HEK293 (cell line): Measurements from ENCODE around the gene ZIK1.
A peak's percentile ranks its signal among the peaks of the same experiment; 100 is the strongest.

Source experiments
- CTCF ChIA-PET: fragments of 350-600 bp; formaldehyde crosslinking; extraction: SDS; loops from one replicate; lab custom pipeline; 2021; ENCODE audit warnings: antibody characterized with exemption; lab: Yijun Ruan, JAX
- POLR2A ChIA-PET: fragments of 300-600 bp; formaldehyde crosslinking; extraction: SDS; loops from one replicate; lab custom pipeline; 2020; ENCODE audit warnings: antibody characterized with exemption, inconsistent platforms; lab: Yijun Ruan, JAX
- H3K27ac ChIP-seq: fragments of 200-500 bp; sonication (Bioruptor generic); 2 replicates; pipeline ENCODE4 v1.5.1; 2014; ENCODE audit warnings: low read depth, low read length, control low read depth, inconsistent platforms; ENCODE audit errors: extremely low read depth
- H3K36me3 ChIP-seq, 2 experiments: fragments of 200-500 bp in 1 of 2; sonication (Bioruptor generic) in 1 of 2; 1 replicate in 1 of 2; 2 replicates in 1 of 2; pipeline ENCODE4 v1.5.1; 2014 to 2017; ENCODE audit warnings: inconsistent platforms in 2 of 2, low read length in 2 of 2; ENCODE audit not compliant: control insufficient read depth in 2 of 2, insufficient read depth in 1 of 2
- H3K4me1 ChIP-seq: fragments of 200-500 bp; sonication (Bioruptor generic); 2 replicates; pipeline ENCODE4 v1.5.1; 2014; ENCODE audit warnings: mild to moderate bottlenecking, low read length, inconsistent platforms; ENCODE audit not compliant: control insufficient read depth, insufficient read depth
- H3K4me3 ChIP-seq: 2 replicates; pipeline ENCODE4 v1.5.1; 2011; ENCODE audit warnings: low read depth, mild to moderate bottlenecking, control low read depth, low read length, moderate library complexity
- H3K9me3 ChIP-seq: fragments of 200-500 bp; sonication (Bioruptor generic); 2 replicates; pipeline ENCODE4 v1.5.1; 2014; ENCODE audit warnings: low read depth, low read length, inconsistent platforms; ENCODE audit not compliant: control insufficient read depth, insufficient read depth
- HIC1 ChIP-seq: fragments of 450-650 bp; formaldehyde crosslinking; IDR thresholded peaks from 2 replicates; pipeline ENCODE4 v1.5.1; 2016; ENCODE audit warnings: missing biosample characterization, missing genetic modification characterization
- REPIN1 ChIP-seq: fragments of 450-650 bp; formaldehyde crosslinking; IDR thresholded peaks from 2 replicates; pipeline ENCODE4 v1.5.1; 2017; ENCODE audit warnings: missing biosample characterization, missing genetic modification characterization, low read depth
- SP7 ChIP-seq: fragments of 450-650 bp; formaldehyde crosslinking; IDR thresholded peaks from 2 replicates; pipeline ENCODE4 v1.5.1; 2016; ENCODE audit warnings: missing biosample characterization, missing genetic modification characterization
- TRIM28 ChIP-seq: IDR thresholded peaks from 2 replicates; pipeline ENCODE4 v1.6.1; 2011; ENCODE audit warnings: low read length, control low read depth, borderline replicate concordance
- YY2 ChIP-seq: fragments of 450-650 bp; formaldehyde crosslinking; IDR thresholded peaks from 2 replicates; pipeline ENCODE4 v1.5.1; 2016; ENCODE audit warnings: missing biosample characterization, missing genetic modification characterization
- ZBTB48 ChIP-seq: fragments of 450-650 bp; formaldehyde crosslinking; IDR thresholded peaks from 2 replicates; pipeline ENCODE4 v1.5.1; 2016; ENCODE audit warnings: missing biosample characterization, missing genetic modification characterization
- ZNF10 ChIP-seq: fragments of 450-650 bp; formaldehyde crosslinking; IDR thresholded peaks from 2 replicates; pipeline ENCODE4 v1.5.1; 2017; ENCODE audit warnings: missing biosample characterization, missing genetic modification characterization
- ZNF19 ChIP-seq: fragments of 450-650 bp; formaldehyde crosslinking; IDR thresholded peaks from 2 replicates; pipeline ENCODE4; 2016; ENCODE audit warnings: missing biosample characterization, missing genetic modification characterization, low read depth
- ZNF223 ChIP-seq: fragments of 450-650 bp; formaldehyde crosslinking; IDR thresholded peaks from 2 replicates; pipeline ENCODE4 v1.5.1; 2016; ENCODE audit warnings: missing biosample characterization, missing genetic modification characterization
- ZNF274 ChIP-seq, 2 experiments: fragments of 200-500 bp in 1 of 2; fragments of 450-650 bp in 1 of 2; sonication (Bioruptor generic) in 1 of 2; formaldehyde crosslinking in 1 of 2; IDR thresholded peaks; 2 replicates each; pipeline versions ENCODE4 v1.5.1 to v1.6.1; 2014 to 2016; ENCODE audit warnings: borderline replicate concordance in 1 of 2, inconsistent platforms in 1 of 2, low read length in 1 of 2, missing biosample characterization in 1 of 2, missing genetic modification characterization in 1 of 2
- ZNF449 ChIP-seq: fragments of 450-650 bp; formaldehyde crosslinking; IDR thresholded peaks from 2 replicates; pipeline ENCODE4 v1.5.1; 2017; ENCODE audit warnings: missing biosample characterization, mild to moderate bottlenecking, missing genetic modification characterization, moderate library complexity
- ZNF501 ChIP-seq: fragments of 450-650 bp; formaldehyde crosslinking; IDR thresholded peaks from 2 replicates; pipeline ENCODE4 v1.5.1; 2016; ENCODE audit warnings: missing biosample characterization, missing genetic modification characterization
- ZNF518A ChIP-seq: fragments of 450-650 bp; formaldehyde crosslinking; conservative IDR thresholded peaks from 2 replicates; pipeline ENCODE4 v1.5.1; 2016; ENCODE audit warnings: low read depth, missing biosample characterization, missing genetic modification characterization
- ZNF596 ChIP-seq: fragments of 450-650 bp; IDR thresholded peaks from 2 replicates; pipeline ENCODE4 v1.5.0; 2018; ENCODE audit warnings: missing biosample characterization, mild to moderate bottlenecking, missing genetic modification characterization, moderate library complexity
- ZNF626 ChIP-seq: fragments of 450-650 bp; sonication (Bioruptor Pico); formaldehyde crosslinking; IDR thresholded peaks from 2 replicates; pipeline ENCODE4 v1.5.1; 2018; ENCODE audit warnings: missing biosample characterization, missing genetic modification characterization, inconsistent platforms
- ZNF677 ChIP-seq: fragments of 450-650 bp; IDR thresholded peaks from 2 replicates; pipeline ENCODE4 v1.5.0; 2018; ENCODE audit warnings: missing biosample characterization, mild to moderate bottlenecking, missing genetic modification characterization, moderate library complexity
- ZNF76 ChIP-seq: fragments of 450-650 bp; formaldehyde crosslinking; IDR thresholded peaks from 2 replicates; pipeline ENCODE4; 2016; ENCODE audit warnings: low read depth, missing biosample characterization, missing genetic modification characterization, borderline replicate concordance
- TF ChIP-seq, protein P1 (sequence below): fragments of 450-650 bp; formaldehyde crosslinking; IDR thresholded peaks from 2 replicates; pipeline ENCODE4 v1.5.1; 2017; ENCODE audit warnings: missing biosample characterization, missing genetic modification characterization
- TF ChIP-seq, protein P2 (sequence below): fragments of 450-650 bp; formaldehyde crosslinking; IDR thresholded peaks from 2 replicates; pipeline ENCODE4 v1.5.1; 2017; ENCODE audit warnings: missing biosample characterization, missing genetic modification characterization
- TF ChIP-seq, protein P3 (sequence below): fragments of 450-650 bp; formaldehyde crosslinking; IDR thresholded peaks from 2 replicates; pipeline ENCODE4 v1.5.1; 2016; ENCODE audit warnings: missing biosample characterization, missing genetic modification characterization

ZIK1 gene

DNA sequence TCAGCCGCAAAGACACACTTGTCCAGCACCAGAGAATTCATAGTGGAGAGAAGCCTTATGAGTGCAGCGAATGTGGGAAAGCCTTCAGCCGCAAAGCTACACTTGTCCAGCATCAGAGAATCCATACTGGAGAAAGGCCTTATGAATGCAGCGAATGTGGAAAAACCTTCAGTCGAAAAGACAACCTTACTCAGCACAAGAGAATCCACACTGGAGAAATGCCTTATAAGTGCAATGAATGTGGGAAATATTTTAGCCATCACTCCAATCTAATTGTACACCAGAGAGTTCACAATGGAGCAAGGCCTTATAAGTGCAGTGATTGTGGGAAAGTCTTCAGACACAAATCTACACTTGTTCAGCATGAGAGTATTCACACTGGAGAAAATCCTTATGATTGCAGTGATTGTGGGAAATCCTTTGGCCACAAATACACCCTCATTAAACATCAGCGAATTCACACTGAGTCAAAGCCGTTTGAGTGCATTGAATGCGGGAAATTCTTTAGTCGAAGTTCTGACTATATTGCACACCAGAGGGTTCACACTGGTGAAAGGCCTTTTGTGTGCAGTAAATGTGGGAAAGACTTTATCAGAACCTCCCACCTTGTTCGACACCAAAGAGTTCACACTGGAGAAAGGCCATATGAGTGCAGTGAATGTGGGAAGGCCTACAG is 36.9 kb downstream of the ZIK1 start (continued):
- TF ChIP-seq, protein P1, sequence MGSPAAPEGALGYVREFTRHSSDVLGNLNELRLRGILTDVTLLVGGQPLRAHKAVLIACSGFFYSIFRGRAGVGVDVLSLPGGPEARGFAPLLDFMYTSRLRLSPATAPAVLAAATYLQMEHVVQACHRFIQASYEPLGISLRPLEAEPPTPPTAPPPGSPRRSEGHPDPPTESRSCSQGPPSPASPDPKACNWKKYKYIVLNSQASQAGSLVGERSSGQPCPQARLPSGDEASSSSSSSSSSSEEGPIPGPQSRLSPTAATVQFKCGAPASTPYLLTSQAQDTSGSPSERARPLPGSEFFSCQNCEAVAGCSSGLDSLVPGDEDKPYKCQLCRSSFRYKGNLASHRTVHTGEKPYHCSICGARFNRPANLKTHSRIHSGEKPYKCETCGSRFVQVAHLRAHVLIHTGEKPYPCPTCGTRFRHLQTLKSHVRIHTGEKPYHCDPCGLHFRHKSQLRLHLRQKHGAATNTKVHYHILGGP (tag by site-specific recombination), result no peak
- TF ChIP-seq YY2 (tag by site-specific recombination) (no peak), ZNF76 (tag by site-specific recombination) (no peak), ZNF274 (IDR thresholded peaks at IDR 0.05; ENCODE audit: low read length) (no peak), ZNF274 (tag by site-specific recombination; IDR thresholded peaks at IDR 0.05; ENCODE audit: borderline replicate concordance) (peak; percentile 93; the same call in 1 of the 2 replicates), TRIM28 (peak; percentile 99), ZNF626 (tag by site-specific recombination) (0 out of 2 replicates have a peak, but pooled peaks have one; percentile 45), ZNF677 (tag by site-specific recombination) (no peak), REPIN1 (tag by site-specific recombination) (no peak), ZNF518A (tag by site-specific recombination) (peak; percentile 38; the same call in 1 of the 2 replicates)

DNA sequence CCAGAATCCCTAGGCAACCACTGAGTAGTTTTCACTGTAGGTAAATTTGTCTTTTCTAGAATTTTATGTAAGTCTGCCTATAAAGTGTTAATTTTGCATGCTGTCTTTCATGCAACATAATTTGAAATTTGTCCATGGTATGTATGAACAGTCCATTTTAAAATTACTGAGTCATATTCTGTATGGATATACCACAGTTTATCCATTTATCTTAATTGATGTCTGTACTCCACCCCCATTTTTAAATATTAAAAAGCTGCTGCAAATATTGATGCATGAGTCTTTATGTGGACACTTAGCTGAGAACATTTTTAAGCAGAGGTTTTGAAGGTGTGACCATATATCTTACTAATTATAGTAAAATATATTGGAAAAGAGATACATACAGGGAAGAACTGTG is 39.1 kb downstream of the ZIK1 start:
- ChIA-PET CTCF (interaction anchor here (0.7 to 1.0 kb wide), 2 partner anchors 95 to 280 kb away, joined by 3 read pairs; no protein-coding TSS in a partner anchor), POLR2A (no interaction called here)
- Histone ChIP-seq H3K27ac (no peak overlapping the region), H3K4me3 (no peak overlapping the region), H3K4me1 (no peaks in the 10 kb centered on the region), H3K9me3 (peaks cover 19% of the 10 kb centered on the region), H3K36me3 (peaks cover 32 to 67% of the 10 kb centered on the region in 2 experiments)
- TF ChIP-seq ZNF223 (tag by site-specific recombination) (no peak), ZNF626 (tag by site-specific recombination) (no peak), HIC1 (tag by site-specific recombination) (no peak), SP7 (tag by site-specific recombination) (no peak), ZNF501 (no peak), ZNF596 (tag by site-specific recombination) (no peak), ZNF19 (no peak), ZBTB48 (tag by site-specific recombination) (no peak), ZNF10 (tag by site-specific recombination) (no peak), ZNF449 (tag by site-specific recombination) (no peak)
- TF ChIP-seq, protein P2, sequence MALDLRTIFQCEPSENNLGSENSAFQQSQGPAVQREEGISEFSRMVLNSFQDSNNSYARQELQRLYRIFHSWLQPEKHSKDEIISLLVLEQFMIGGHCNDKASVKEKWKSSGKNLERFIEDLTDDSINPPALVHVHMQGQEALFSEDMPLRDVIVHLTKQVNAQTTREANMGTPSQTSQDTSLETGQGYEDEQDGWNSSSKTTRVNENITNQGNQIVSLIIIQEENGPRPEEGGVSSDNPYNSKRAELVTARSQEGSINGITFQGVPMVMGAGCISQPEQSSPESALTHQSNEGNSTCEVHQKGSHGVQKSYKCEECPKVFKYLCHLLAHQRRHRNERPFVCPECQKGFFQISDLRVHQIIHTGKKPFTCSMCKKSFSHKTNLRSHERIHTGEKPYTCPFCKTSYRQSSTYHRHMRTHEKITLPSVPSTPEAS (tag by site-specific recombination), result no peak
- TF ChIP-seq, protein P3, sequence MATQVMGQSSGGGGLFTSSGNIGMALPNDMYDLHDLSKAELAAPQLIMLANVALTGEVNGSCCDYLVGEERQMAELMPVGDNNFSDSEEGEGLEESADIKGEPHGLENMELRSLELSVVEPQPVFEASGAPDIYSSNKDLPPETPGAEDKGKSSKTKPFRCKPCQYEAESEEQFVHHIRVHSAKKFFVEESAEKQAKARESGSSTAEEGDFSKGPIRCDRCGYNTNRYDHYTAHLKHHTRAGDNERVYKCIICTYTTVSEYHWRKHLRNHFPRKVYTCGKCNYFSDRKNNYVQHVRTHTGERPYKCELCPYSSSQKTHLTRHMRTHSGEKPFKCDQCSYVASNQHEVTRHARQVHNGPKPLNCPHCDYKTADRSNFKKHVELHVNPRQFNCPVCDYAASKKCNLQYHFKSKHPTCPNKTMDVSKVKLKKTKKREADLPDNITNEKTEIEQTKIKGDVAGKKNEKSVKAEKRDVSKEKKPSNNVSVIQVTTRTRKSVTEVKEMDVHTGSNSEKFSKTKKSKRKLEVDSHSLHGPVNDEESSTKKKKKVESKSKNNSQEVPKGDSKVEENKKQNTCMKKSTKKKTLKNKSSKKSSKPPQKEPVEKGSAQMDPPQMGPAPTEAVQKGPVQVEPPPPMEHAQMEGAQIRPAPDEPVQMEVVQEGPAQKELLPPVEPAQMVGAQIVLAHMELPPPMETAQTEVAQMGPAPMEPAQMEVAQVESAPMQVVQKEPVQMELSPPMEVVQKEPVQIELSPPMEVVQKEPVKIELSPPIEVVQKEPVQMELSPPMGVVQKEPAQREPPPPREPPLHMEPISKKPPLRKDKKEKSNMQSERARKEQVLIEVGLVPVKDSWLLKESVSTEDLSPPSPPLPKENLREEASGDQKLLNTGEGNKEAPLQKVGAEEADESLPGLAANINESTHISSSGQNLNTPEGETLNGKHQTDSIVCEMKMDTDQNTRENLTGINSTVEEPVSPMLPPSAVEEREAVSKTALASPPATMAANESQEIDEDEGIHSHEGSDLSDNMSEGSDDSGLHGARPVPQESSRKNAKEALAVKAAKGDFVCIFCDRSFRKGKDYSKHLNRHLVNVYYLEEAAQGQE, result no peak
